H9 (cell line): ENCODE measurements around the gene KCNMA1. TPM values are rescaled to one million over a fixed set of nuclear protein-coding genes. Genes with fewer than 3 reads are reported as not detected.

ENCODE experiments used
- DNase-seq: peaks from one replicate; pipeline ENCODE4 v3.0.0-alpha.2; 2017
- H2AFZ ChIP-seq: one replicate; pipeline ENCODE4 v1.6.1; 2013; ENCODE audit warnings: mild to moderate bottlenecking, low read length, control low read depth, moderate library complexity
- H2AK5ac ChIP-seq: 2 replicates; pipeline ENCODE4 v1.6.1; 2013; ENCODE audit warnings: low read length, control low read depth, mixed read lengths; ENCODE audit not compliant: insufficient read length
- H2BK120ac ChIP-seq: one replicate; pipeline ENCODE4 v1.6.1; 2013; ENCODE audit warnings: low read depth, mild to moderate bottlenecking, low read length, control low read depth, inconsistent platforms; ENCODE audit not compliant: poor library complexity, severe bottlenecking
- H2BK12ac ChIP-seq: 2 replicates; pipeline ENCODE4 v1.6.1; 2013; ENCODE audit warnings: low read length, control low read depth, mixed read lengths, low read depth; ENCODE audit not compliant: insufficient read length
- H2BK15ac ChIP-seq: 2 replicates; pipeline ENCODE4 v1.6.1; 2013; ENCODE audit warnings: low read depth, low read length, control low read depth
- H2BK20ac ChIP-seq: one replicate; pipeline ENCODE4 v1.6.1; 2013; ENCODE audit warnings: low read depth, mild to moderate bottlenecking, low read length, control low read depth, inconsistent platforms; ENCODE audit not compliant: poor library complexity, severe bottlenecking
- H2BK5ac ChIP-seq: 2 replicates; pipeline ENCODE4 v1.6.1; 2013; ENCODE audit warnings: low read length, control low read depth, mixed read lengths; ENCODE audit not compliant: insufficient read length
- H3K14ac ChIP-seq: 2 replicates; pipeline ENCODE4 v1.6.1; 2013; ENCODE audit warnings: low read length, control low read depth; ENCODE audit not compliant: insufficient read depth
- H3K18ac ChIP-seq: 2 replicates; pipeline ENCODE4 v1.6.1; 2013; ENCODE audit warnings: low read depth, mild to moderate bottlenecking, mixed read lengths, low read length, control low read depth; ENCODE audit not compliant: insufficient read length
- H3K23ac ChIP-seq: 2 replicates; pipeline ENCODE4 v1.6.1; 2013; ENCODE audit warnings: low read length, control low read depth, mixed read lengths, low read depth; ENCODE audit not compliant: insufficient read length
- H3K23me2 ChIP-seq: 2 replicates; pipeline ENCODE4 v1.6.1; 2013; ENCODE audit warnings: low read depth, mild to moderate bottlenecking, mixed read lengths, low read length, control low read depth; ENCODE audit not compliant: insufficient read length, poor library complexity, severe bottlenecking
- H3K27ac ChIP-seq: 2 replicates; pipeline ENCODE4 v1.5.1; 2013; ENCODE audit warnings: low read length, control low read depth, mixed read lengths, low read depth; ENCODE audit not compliant: insufficient read length
- H3K27me3 ChIP-seq: 2 replicates; pipeline ENCODE4 v1.6.1; 2013; ENCODE audit warnings: low read length, control low read depth, inconsistent platforms; ENCODE audit not compliant: insufficient read depth
- H3K4ac ChIP-seq: 2 replicates; pipeline ENCODE4 v1.6.1; 2013; ENCODE audit warnings: low read depth, mild to moderate bottlenecking, control low read depth, inconsistent platforms, low read length, moderate library complexity
- H3K4me1 ChIP-seq: 2 replicates; pipeline ENCODE4 v1.6.1; 2013; ENCODE audit warnings: low read length, control low read depth, inconsistent platforms; ENCODE audit not compliant: insufficient read depth
- H3K4me2 ChIP-seq: 2 replicates; pipeline ENCODE4 v1.6.1; 2013; ENCODE audit warnings: low read length, control low read depth, mixed read lengths; ENCODE audit not compliant: insufficient read length, insufficient read depth
- H3K56ac ChIP-seq: 2 replicates; pipeline ENCODE4 v1.6.1; 2013; ENCODE audit warnings: low read depth, mild to moderate bottlenecking, mixed read lengths, low read length, control low read depth; ENCODE audit not compliant: insufficient read length
- H3K79me1 ChIP-seq: 2 replicates; pipeline ENCODE4 v1.6.1; 2013; ENCODE audit warnings: low read depth, mild to moderate bottlenecking, moderate library complexity, low read length, control low read depth, inconsistent platforms; ENCODE audit not compliant: insufficient read depth, poor library complexity, severe bottlenecking
- H3K79me2 ChIP-seq: 2 replicates; pipeline ENCODE4 v1.6.1; 2013; ENCODE audit warnings: low read length, control low read depth, inconsistent platforms; ENCODE audit not compliant: insufficient read depth
- H3K9ac ChIP-seq: 2 replicates; pipeline ENCODE4 v1.6.1; 2013; ENCODE audit warnings: low read length, control low read depth, mixed read lengths; ENCODE audit not compliant: insufficient read length; ENCODE audit errors: extremely low read depth
- H3K9me3 ChIP-seq: one replicate; pipeline ENCODE4 v1.6.1; 2013; ENCODE audit warnings: low read depth, low read length, inconsistent platforms; ENCODE audit not compliant: control insufficient read depth
- H3T11ph ChIP-seq: one replicate; pipeline ENCODE4 v1.6.1; 2013; ENCODE audit warnings: mild to moderate bottlenecking, low read length, control low read depth, inconsistent platforms
- H4K20me1 ChIP-seq: one replicate; pipeline ENCODE4 v1.6.1; 2013; ENCODE audit not compliant: control insufficient read depth, insufficient read length, insufficient read depth
- H4K5ac ChIP-seq: 2 replicates; pipeline ENCODE4 v1.6.1; 2013; ENCODE audit warnings: low read depth, mild to moderate bottlenecking, mixed read lengths, low read length, control low read depth; ENCODE audit not compliant: insufficient read length
- H4K8ac ChIP-seq: replicated peaks from 2 replicates; pipeline ENCODE4 v1.6.1; 2013; ENCODE audit warnings: low read length, control low read depth, mixed read lengths, low read depth; ENCODE audit not compliant: insufficient read length
- H4K91ac ChIP-seq: 2 replicates; pipeline ENCODE4 v1.6.1; 2013; ENCODE audit warnings: low read depth, mild to moderate bottlenecking, moderate library complexity, mixed read lengths, low read length, control low read depth; ENCODE audit not compliant: insufficient read length
- H3K27ac Mint-ChIP-seq, 3 experiments: 2 replicates in 2 of 3; 3 replicates in 1 of 3; pipeline ENCODE4 v1.8.0; 2020 to 2021; ENCODE audit warnings: mixed read lengths in 3 of 3, mild to moderate bottlenecking in 1 of 3, moderate library complexity in 1 of 3
- H3K27me3 Mint-ChIP-seq: 2 replicates; pipeline ENCODE4 v1.8.0; 2021; ENCODE audit warnings: low read depth, mild to moderate bottlenecking, moderate library complexity, mixed read lengths
- H3K36me3 Mint-ChIP-seq, 3 experiments: 2 replicates in 2 of 3; 3 replicates in 1 of 3; pipeline ENCODE4 v1.8.0; 2020 to 2021; ENCODE audit warnings: low read depth in 3 of 3, mixed read lengths in 3 of 3; ENCODE audit not compliant: insufficient read depth in 1 of 3
- H3K4me1 Mint-ChIP-seq, 2 experiments: 2 replicates each; pipeline ENCODE4 v1.8.0; 2020; ENCODE audit warnings: mixed read lengths in 2 of 2
- H3K4me3 Mint-ChIP-seq, 2 experiments: 2 replicates in 1 of 2; 3 replicates in 1 of 2; pipeline ENCODE4 v1.8.0; 2020 to 2021; ENCODE audit warnings: mild to moderate bottlenecking in 2 of 2, mixed read lengths in 2 of 2, moderate library complexity in 1 of 2
- H3K9me3 Mint-ChIP-seq, 2 experiments: 2 replicates in 1 of 2; 3 replicates in 1 of 2; pipeline ENCODE4 v1.8.0; 2020; ENCODE audit warnings: mild to moderate bottlenecking in 2 of 2, mixed read lengths in 2 of 2, moderate library complexity in 1 of 2
- CTCF ChIP-seq: fragments of 200-600 bp; sonication (generic); conservative IDR thresholded peaks from 3 replicates; pipeline ENCODE4 v1.8.0; 2021; ENCODE audit warnings: antibody characterized with exemption, mild to moderate bottlenecking
- WGBS: extraction: QIAGEN DNeasy Blood & Tissue Kit; methylation state at CpG from one replicate; pipeline ENCODE4 v1.1.7; 2013; ENCODE audit warnings: missing lambda C conversion rate, low lambda C conversion rate, mixed read lengths; ENCODE audit not compliant: insufficient read length; ENCODE audit errors: extremely low coverage; 5-methylcytosine and 5-hydroxymethylcytosine counted together
- total RNA-seq: library from RNA; stranded (reverse); gene quantifications from 2 replicates; pipeline ENCODE4 v1.2.1, GENCODE V29; 2021

Gene KCNMA1
- total RNA-seq, 1 experiment from 2014 or later, result 2.0 TPM

GRCh38 chr10:77182803-77183202 is 454.8 kb downstream of the KCNMA1 start:
- no peak overlapping the region for H3K27ac ChIP-seq
- H3K18ac ChIP-seq, result no peak overlapping the region
- no peak overlapping the region for H3T11ph ChIP-seq
- no peak overlapping the region for H3K14ac ChIP-seq
- no peak overlapping the region for H4K5ac ChIP-seq
- no peak overlapping the region for H3K4me2 ChIP-seq
- DNase-seq, result no peak
- H2BK120ac ChIP-seq, result no peak overlapping the region
- no peaks in the 10 kb centered on the region; the same call in 1 of the 2 replicates for H3K27me3 Mint-ChIP-seq
- no peak overlapping the region for H2AFZ ChIP-seq
- no peaks in the 10 kb centered on the region; the same call in 1 of the 2 replicates for H3K4me1 ChIP-seq
- H3K9me3 ChIP-seq, result no peaks in the 10 kb centered on the region
- no peak overlapping the region for H2BK5ac ChIP-seq
- H3K36me3 Mint-ChIP-seq, result no peaks in the 10 kb centered on the region
- no peaks in the 10 kb centered on the region for H3K79me1 ChIP-seq
- no peaks in the 10 kb centered on the region for H4K20me1 ChIP-seq
- H3K4ac ChIP-seq, result no peak overlapping the region
- H3K23ac ChIP-seq, result no peak overlapping the region
- H3K27me3 ChIP-seq, result no peaks in the 10 kb centered on the region; the same call in 1 of the 2 replicates
- H3K4me1 Mint-ChIP-seq, result peaks cover 21 to 34% of the 10 kb centered on the region in 2 experiments
- H3K4me3 Mint-ChIP-seq, result no peak overlapping the region
- no peak overlapping the region for H4K8ac ChIP-seq
- no peak overlapping the region for H2BK15ac ChIP-seq
- no peak overlapping the region for H3K9ac ChIP-seq
- H4K91ac ChIP-seq, result no peak overlapping the region
- no peak overlapping the region for H2BK20ac ChIP-seq
- no peaks in the 10 kb centered on the region for H3K23me2 ChIP-seq
- no peak for TF ChIP-seq CTCF
- no peak overlapping the region for H2BK12ac ChIP-seq
- H2AK5ac ChIP-seq, result no peak overlapping the region
- no peak overlapping the region for H3K56ac ChIP-seq
- H3K9me3 Mint-ChIP-seq, result no peaks in the 10 kb centered on the region
- no peaks in the 10 kb centered on the region for H3K79me2 ChIP-seq
- WGBS, result no CpG with 5 or more reads among the region's 1 CpG
- no peak overlapping the region for H3K27ac Mint-ChIP-seq
